ENCODE data around the gene BPIFB6. TPM values are rescaled to one million over a fixed set of nuclear protein-coding genes. Genes with fewer than 3 reads are reported as not detected.
A peak's percentile ranks its signal among the peaks of the same experiment; 100 is the strongest.
"Not testable (repeated sequence)": the region's sequence is repeated elsewhere in the genome, so short reads cannot be mapped to it uniquely, and the experiment has no call there.

BPIFB6 gene
- total RNA-seq, 1 experiment from 2014 or later, result not detected

GRCh38 chr20:33045129-33045721 lies 13.8 kb downstream of the BPIFB6 start:
- not testable (repeated sequence) for H3K27me3 ChIP-seq (ENCODE audit: control insufficient read depth, insufficient read depth, low read length); DNase-seq; H3K36me3 ChIP-seq (replicated peaks; ENCODE audit: control insufficient read depth, insufficient read depth, low read length); H3K4me3 ChIP-seq (ENCODE audit: insufficient read depth, low read depth, low read length)

GRCh38 chr20:33046412-33046811 lies 15.0 kb downstream of the BPIFB6 start:
- no peaks in the 10 kb centered on the region for H3K27me3 ChIP-seq (ENCODE audit: control insufficient read depth, insufficient read depth, low read length)
- DNase-seq, result no peak
- H3K36me3 ChIP-seq (replicated peaks; ENCODE audit: control insufficient read depth, insufficient read depth, low read length), result no peaks in the 10 kb centered on the region
- no peak overlapping the region for H3K4me3 ChIP-seq (ENCODE audit: insufficient read depth, low read depth, low read length)

- no peak for DNase-seq
- no peak overlapping the region for H3K4me3 ChIP-seq (ENCODE audit: insufficient read depth, low read depth, low read length)
- no peaks in the 10 kb centered on the region for H3K27me3 ChIP-seq (ENCODE audit: control insufficient read depth, insufficient read depth, low read length)
- no peaks in the 10 kb centered on the region for H3K36me3 ChIP-seq (replicated peaks; ENCODE audit: control insufficient read depth, insufficient read depth, low read length)
Observed at GRCh38 chr20:33051333-33051732, 19.9 kb downstream of the BPIFB6 start.

GRCh38 chr20:33053291-33054106 lies 22.1 kb downstream of the BPIFB6 start, which contains the start of gene BPIFB3:
Gene BPIFB3 (plus strand): TSS chr20:33053903. CDS start chr20:33055436, 1,533 bp downstream.
- no peaks in the 10 kb centered on the region for H3K36me3 ChIP-seq (replicated peaks; ENCODE audit: control insufficient read depth, insufficient read depth, low read length)
- H3K27me3 ChIP-seq (ENCODE audit: control insufficient read depth, insufficient read depth, low read length), result no peaks in the 10 kb centered on the region
- DNase-seq, result peak; percentile 73
- H3K4me3 ChIP-seq (ENCODE audit: insufficient read depth, low read depth, low read length), result no peak within 1 kb of the TSS

GRCh38 chr20:33054381-33054780 lies 22.9 kb downstream of the BPIFB6 start:
- H3K36me3 ChIP-seq (replicated peaks; ENCODE audit: control insufficient read depth, insufficient read depth, low read length), result no peaks in the 10 kb centered on the region
- H3K27me3 ChIP-seq (ENCODE audit: control insufficient read depth, insufficient read depth, low read length), result no peaks in the 10 kb centered on the region
- no peak for DNase-seq
- no peak overlapping the region for H3K4me3 ChIP-seq (ENCODE audit: insufficient read depth, low read depth, low read length)

- no peaks in the 10 kb centered on the region for H3K27me3 ChIP-seq (ENCODE audit: control insufficient read depth, insufficient read depth, low read length)
- DNase-seq, result no peak
- no peaks in the 10 kb centered on the region for H3K36me3 ChIP-seq (replicated peaks; ENCODE audit: control insufficient read depth, insufficient read depth, low read length)
- H3K4me3 ChIP-seq (ENCODE audit: insufficient read depth, low read depth, low read length), result no peak overlapping the region
Observed at GRCh38 chr20:33054791-33055190, 23.3 kb downstream of the BPIFB6 start.

GRCh38 chr20:33059136-33059535 lies 27.7 kb downstream of the BPIFB6 start:
- H3K36me3 ChIP-seq (replicated peaks; ENCODE audit: control insufficient read depth, insufficient read depth, low read length), result no peaks in the 10 kb centered on the region
- no peak for DNase-seq
- H3K27me3 ChIP-seq (ENCODE audit: control insufficient read depth, insufficient read depth, low read length), result no peaks in the 10 kb centered on the region
- H3K4me3 ChIP-seq (ENCODE audit: insufficient read depth, low read depth, low read length), result no peak overlapping the region

- no peaks in the 10 kb centered on the region for H3K27me3 ChIP-seq (ENCODE audit: control insufficient read depth, insufficient read depth, low read length)
- DNase-seq, result peak; percentile 75
- no peaks in the 10 kb centered on the region for H3K36me3 ChIP-seq (replicated peaks; ENCODE audit: control insufficient read depth, insufficient read depth, low read length)
- H3K4me3 ChIP-seq (ENCODE audit: insufficient read depth, low read depth, low read length), result no peak overlapping the region
Observed at GRCh38 chr20:33059741-33060390, 28.4 kb downstream of the BPIFB6 start.

GRCh38 chr20:33061658-33062028 lies 30.2 kb downstream of the BPIFB6 start:
- Histone ChIP-seq H3K36me3 (replicated peaks; ENCODE audit: control insufficient read depth, insufficient read depth, low read length) (no peaks in the 10 kb centered on the region), H3K27me3 (ENCODE audit: control insufficient read depth, insufficient read depth, low read length) (no peaks in the 10 kb centered on the region), H3K4me3 (ENCODE audit: insufficient read depth, low read depth, low read length) (no peak overlapping the region)
- no peak for DNase-seq

GRCh38 chr20:33062105-33062824 lies 30.8 kb downstream of the BPIFB6 start:
- no peak for DNase-seq
- no peak overlapping the region for H3K4me3 ChIP-seq (ENCODE audit: insufficient read depth, low read depth, low read length)

GRCh38 chr20:33062825-33063149 lies 31.3 kb downstream of the BPIFB6 start:
- DNase-seq, result no peak

More at GRCh38 chr20:33062105-33062824, 30.8 kb downstream of the BPIFB6 start:
- H3K36me3 ChIP-seq (replicated peaks; ENCODE audit: control insufficient read depth, insufficient read depth, low read length), result no peaks in the 10 kb centered on the region
- H3K27me3 ChIP-seq (ENCODE audit: control insufficient read depth, insufficient read depth, low read length), result no peaks in the 10 kb centered on the region

GRCh38 chr20:33063271-33063670 lies 31.8 kb downstream of the BPIFB6 start:
- Histone ChIP-seq H3K27me3 (ENCODE audit: control insufficient read depth, insufficient read depth, low read length) (no peaks in the 10 kb centered on the region), H3K4me3 (ENCODE audit: insufficient read depth, low read depth, low read length) (no peak overlapping the region), H3K36me3 (replicated peaks; ENCODE audit: control insufficient read depth, insufficient read depth, low read length) (no peaks in the 10 kb centered on the region)
- no peak for DNase-seq

More at GRCh38 chr20:33062825-33063149, 31.3 kb downstream of the BPIFB6 start:
- Histone ChIP-seq H3K36me3 (replicated peaks; ENCODE audit: control insufficient read depth, insufficient read depth, low read length) (no peaks in the 10 kb centered on the region), H3K4me3 (ENCODE audit: insufficient read depth, low read depth, low read length) (no peak overlapping the region), H3K27me3 (ENCODE audit: control insufficient read depth, insufficient read depth, low read length) (no peaks in the 10 kb centered on the region)

GRCh38 chr20:33064572-33065287 lies 33.3 kb downstream of the BPIFB6 start:
- Histone ChIP-seq H3K27me3 (ENCODE audit: control insufficient read depth, insufficient read depth, low read length) (no peaks in the 10 kb centered on the region), H3K36me3 (replicated peaks; ENCODE audit: control insufficient read depth, insufficient read depth, low read length) (no peaks in the 10 kb centered on the region), H3K4me3 (ENCODE audit: insufficient read depth, low read depth, low read length) (no peak overlapping the region)
- DNase-seq, result no peak

GRCh38 chr20:33065785-33066184 lies 34.3 kb downstream of the BPIFB6 start:
- Histone ChIP-seq H3K4me3 (ENCODE audit: insufficient read depth, low read depth, low read length) (no peak overlapping the region), H3K36me3 (replicated peaks; ENCODE audit: control insufficient read depth, insufficient read depth, low read length) (no peaks in the 10 kb centered on the region), H3K27me3 (ENCODE audit: control insufficient read depth, insufficient read depth, low read length) (no peaks in the 10 kb centered on the region)
- no peak for DNase-seq
